NCI-H526 treated with DMSO at 0.1 percent for 48 hours (cell line): ENCODE measurements around the gene DNMT1.
A peak's percentile ranks its signal among the peaks of the same experiment; 100 is the strongest.
"Not testable (repeated sequence)": the region's sequence is repeated elsewhere in the genome, so short reads cannot be mapped to it uniquely, and the experiment has no call there.

ENCODE experiments used
- DNase-seq: peaks from one replicate; lab custom pipeline; 2025; lab: John Stamatoyannopoulos, UW

DNMT1 gene

GRCh38 chr19:10220695-10221094 lies 25.9 kb upstream of the DNMT1 start:
- DNase-seq, result no peak

- DNase-seq, result no peak
Observed at GRCh38 chr19:10219678-10220077, 24.9 kb upstream of the DNMT1 start.

- DNase-seq, result no peak
Observed at GRCh38 chr19:10217085-10217484, 22.3 kb upstream of the DNMT1 start.

- no peak for DNase-seq
Observed at GRCh38 chr19:10214784-10215183, 20.0 kb upstream of the DNMT1 start.

- no peak for DNase-seq
Observed at GRCh38 chr19:10211691-10212090, 16.9 kb upstream of the DNMT1 start.

GRCh38 chr19:10211061-10211460 lies 16.3 kb upstream of the DNMT1 start:
- no peak for DNase-seq

- no peak for DNase-seq
Observed at GRCh38 chr19:10209315-10209714, 14.6 kb upstream of the DNMT1 start.

- no peak for DNase-seq
Observed at GRCh38 chr19:10207026-10207425, 12.3 kb upstream of the DNMT1 start.

- DNase-seq, result no peak
Observed at GRCh38 chr19:10206226-10206885, 11.6 kb upstream of the DNMT1 start.

- no peak for DNase-seq
Observed at GRCh38 chr19:10205636-10206035, 10.9 kb upstream of the DNMT1 start.

GRCh38 chr19:10203686-10204085 lies 8.9 kb upstream of the DNMT1 start:
- DNase-seq, result no peak

- peak; percentile 17 for DNase-seq
Observed at GRCh38 chr19:10201176-10201575, 6.4 kb upstream of the DNMT1 start.

GRCh38 chr19:10200101-10200500 lies 5.3 kb upstream of the DNMT1 start:
- not testable (repeated sequence) for DNase-seq

GRCh38 chr19:10198889-10199644 lies 4.3 kb upstream of the DNMT1 start:
- not testable (repeated sequence) for DNase-seq

- DNase-seq, result no peak
Observed at GRCh38 chr19:10195199-10195519, 406 bp upstream of the DNMT1 start.

- DNase-seq, result no peak
Observed at GRCh38 chr19:10193790-10194499, 808 bp downstream of the DNMT1 start.

GRCh38 chr19:10192922-10193321 lies 1.8 kb downstream of the DNMT1 start:
- DNase-seq, result no peak

- DNase-seq, result no peak
Observed at GRCh38 chr19:10191347-10191746, 3.4 kb downstream of the DNMT1 start.

- DNase-seq, result no peak
Observed at GRCh38 chr19:10190026-10190425, 4.7 kb downstream of the DNMT1 start.

- no peak for DNase-seq
Observed at GRCh38 chr19:10189616-10190015, 5.1 kb downstream of the DNMT1 start.

- DNase-seq, result no peak
Observed at GRCh38 chr19:10187315-10187714, 7.4 kb downstream of the DNMT1 start.

- no peak for DNase-seq
Observed at GRCh38 chr19:10184636-10185035, 10.1 kb downstream of the DNMT1 start.

- no peak for DNase-seq
Observed at GRCh38 chr19:10183926-10184325, 10.8 kb downstream of the DNMT1 start.
